HG03442 (cell line): ENCODE measurements around the gene HAUS1.
"Not testable (repeated sequence)": the region's sequence is repeated elsewhere in the genome, so short reads cannot be mapped to it uniquely, and the experiment has no call there.

Experiments used
- ATAC-seq: cut with Tn5 transposase; IDR thresholded peaks from one replicate; pipeline ENCODE4 v1.9.1; 2021; ENCODE audit warnings: mild to moderate bottlenecking, moderate library complexity; ENCODE audit not compliant: unreplicated experiment

The HAUS1 gene

DNA sequence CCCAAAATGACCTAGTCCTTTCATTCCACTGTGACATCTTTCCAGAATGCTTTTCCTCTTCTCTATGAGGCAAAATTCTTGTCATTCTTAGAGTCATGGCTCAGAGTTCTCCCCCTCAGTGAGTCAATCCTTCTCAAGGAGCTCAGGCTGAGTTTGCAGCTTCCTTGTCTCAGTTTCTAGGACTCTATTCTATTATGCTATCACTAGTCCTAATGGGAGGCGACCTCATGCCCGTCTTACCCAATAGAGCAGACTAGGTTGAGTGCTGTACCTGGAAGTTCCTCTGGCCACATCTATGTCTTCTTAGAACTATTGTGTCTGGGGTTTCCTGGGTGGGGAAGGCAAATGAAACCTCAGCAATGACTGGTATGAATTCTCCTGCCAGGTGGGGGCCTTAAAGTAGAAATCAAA, 51.5 kb downstream of the HAUS1 start:
- ATAC-seq, result no peak

GRCh38 chr18:46156124-46156745, 52.0 kb downstream of the HAUS1 start:
- ATAC-seq, result no peak

GRCh38 chr18:46156843-46157242, 52.7 kb downstream of the HAUS1 start:
- ATAC-seq, result no peak

DNA sequence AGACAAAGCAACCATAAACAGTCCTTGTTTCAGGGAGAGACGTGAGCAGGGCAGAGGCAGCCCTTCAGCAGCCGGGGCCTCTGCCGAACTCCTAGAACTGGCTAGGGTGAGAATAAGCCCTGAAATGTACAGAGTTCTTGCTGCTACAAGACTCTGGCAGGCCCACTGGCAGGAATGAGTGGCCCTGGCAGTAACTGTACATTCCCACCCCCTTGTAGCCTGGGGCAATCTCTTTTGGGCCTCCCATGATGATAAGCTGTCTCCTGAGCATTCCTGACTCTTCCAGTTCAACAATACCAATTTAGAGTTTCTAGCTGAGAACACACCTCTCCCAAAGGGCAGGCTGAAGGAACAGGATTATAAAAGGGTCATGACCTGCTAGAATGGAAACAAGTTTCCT, 54.3 kb downstream of the HAUS1 start:
- ATAC-seq, result no peak

GRCh38 chr18:46160050-46160798, 56.0 kb downstream of the HAUS1 start:
- no peak for ATAC-seq

DNA sequence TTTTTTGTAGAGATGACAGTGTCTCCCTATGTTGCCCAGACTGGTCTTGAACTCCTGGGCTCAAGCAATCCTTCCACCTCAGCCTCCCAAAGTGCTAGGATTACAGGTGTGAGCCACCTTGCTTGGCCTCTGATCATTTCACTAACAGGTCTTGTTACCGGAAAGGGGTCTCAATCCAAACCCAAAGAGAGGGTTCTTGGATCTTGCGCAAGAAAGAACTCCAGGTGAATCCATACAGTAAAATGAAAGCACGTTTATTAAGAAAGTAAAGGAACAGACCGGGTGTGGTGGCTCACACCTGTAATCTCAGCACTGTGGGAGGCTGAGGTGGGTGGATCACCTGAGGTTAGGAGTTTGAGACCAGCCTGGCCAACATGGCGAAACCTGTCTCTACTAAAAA, 56.7 kb downstream of the HAUS1 start:
- ATAC-seq, result not testable (repeated sequence)

- ATAC-seq, result no peak
Measured at GRCh38 chr18:46161703-46162396, 57.7 kb downstream of the HAUS1 start.

GRCh38 chr18:46163091-46163490, 58.9 kb downstream of the HAUS1 start:
- ATAC-seq, result no peak

GRCh38 chr18:46163941-46164499, 59.8 kb downstream of the HAUS1 start:
- ATAC-seq, result no peak

DNA sequence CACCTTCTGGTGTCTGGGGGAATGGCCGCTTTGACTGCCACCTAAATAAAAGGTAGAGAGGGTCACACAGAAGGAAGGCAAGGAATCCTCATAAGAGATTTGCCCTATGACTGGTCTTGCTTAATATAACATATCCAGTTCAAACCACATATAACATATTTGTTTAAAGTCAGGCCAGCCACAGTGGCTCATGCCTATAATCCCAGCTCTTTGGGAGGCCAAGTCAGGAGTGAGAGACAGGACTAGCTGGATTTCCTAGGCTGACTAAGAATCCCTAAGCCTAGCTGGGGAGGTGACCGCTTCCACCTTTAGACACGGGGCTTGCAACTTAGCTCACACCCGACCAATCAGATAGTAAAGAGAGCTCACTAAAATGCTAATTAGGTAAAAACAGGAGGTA, 60.3 kb downstream of the HAUS1 start:
- not testable (repeated sequence) for ATAC-seq

- no peak for ATAC-seq
Measured at GRCh38 chr18:46164920-46165319, 60.7 kb downstream of the HAUS1 start.

DNA sequence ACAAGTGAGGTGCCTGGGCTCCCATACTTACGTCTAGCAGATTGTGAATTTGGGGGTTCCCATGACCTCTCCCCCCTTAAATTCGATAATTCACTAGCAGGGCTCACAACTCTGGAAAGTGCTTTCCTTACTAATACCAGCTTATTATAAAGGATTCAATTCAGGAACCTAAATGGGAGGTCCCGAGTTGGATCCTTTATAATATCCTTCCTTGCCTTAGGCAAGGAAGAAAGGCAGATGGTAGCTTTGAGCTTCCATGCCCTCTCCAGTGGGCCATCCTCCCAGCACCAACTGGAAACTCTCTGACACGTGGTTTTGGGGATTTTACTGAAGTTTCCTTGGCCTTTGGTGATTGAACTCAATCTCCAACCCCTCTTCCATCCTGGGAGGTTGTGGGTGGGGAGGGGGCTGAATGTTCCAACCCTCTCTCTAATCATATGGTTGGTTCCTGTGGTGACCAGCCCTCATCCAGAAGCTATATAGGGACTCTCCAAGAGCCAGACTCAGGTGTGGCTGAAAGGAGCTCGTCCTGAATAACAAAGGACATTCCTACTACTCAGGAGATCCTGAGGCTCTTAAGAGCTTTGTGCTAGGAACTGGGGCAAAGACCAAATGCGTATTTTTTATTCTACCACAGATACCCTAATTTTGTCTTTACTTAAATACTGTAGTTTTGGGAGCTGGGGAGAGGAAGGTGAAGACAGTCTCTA, 62.2 kb downstream of the HAUS1 start:
- ATAC-seq, result no peak

DNA sequence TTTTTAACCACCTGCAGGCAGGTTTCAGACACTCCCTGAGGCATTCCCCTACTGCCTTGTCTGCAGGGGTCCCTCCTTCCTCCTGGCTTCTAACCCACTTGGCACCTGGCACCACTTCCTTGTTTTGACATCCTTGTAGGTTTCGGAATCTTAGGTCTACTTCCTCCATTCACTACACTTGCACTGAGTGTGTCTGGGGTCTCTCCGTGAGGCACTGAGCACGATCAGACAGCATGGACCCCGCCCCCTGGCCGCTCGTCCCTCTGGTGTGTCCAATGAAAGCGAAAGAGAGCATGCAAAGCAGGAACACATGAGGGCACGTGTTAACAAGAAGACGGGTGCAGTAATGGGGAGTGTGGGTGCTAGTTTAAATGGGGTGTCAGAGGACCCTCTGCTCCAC, 63.8 kb downstream of the HAUS1 start:
- ATAC-seq, result peak; percentile 83

DNA sequence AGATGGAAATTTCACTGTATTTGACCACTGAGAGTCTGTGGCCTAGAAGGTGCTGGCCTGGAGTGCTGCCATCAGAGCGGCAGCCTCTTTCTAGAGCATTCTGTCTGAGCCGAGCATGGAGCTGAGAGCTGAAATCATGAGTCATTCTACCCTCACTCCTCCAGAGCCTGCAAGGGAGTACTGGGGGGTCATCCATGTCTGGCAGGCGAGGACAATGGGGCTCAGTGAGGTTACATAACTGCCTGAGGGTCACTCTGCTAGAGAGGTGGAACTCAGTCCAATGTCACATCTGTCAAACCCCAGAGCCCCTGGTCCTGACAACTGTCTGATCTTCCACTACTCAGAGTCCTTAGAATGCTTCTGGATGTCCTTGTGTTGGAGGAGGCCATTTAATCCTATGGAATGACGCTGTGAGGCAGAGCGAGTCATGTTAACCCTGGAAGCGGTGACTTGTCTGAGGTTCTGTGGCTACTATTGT, 65.3 kb downstream of the HAUS1 start:
- ATAC-seq, result no peak

GRCh38 chr18:46171331-46171730, 67.1 kb downstream of the HAUS1 start:
- no peak for ATAC-seq

- ATAC-seq, result peak; percentile 74
Measured at GRCh38 chr18:46173393-46174341, 69.5 kb downstream of the HAUS1 start.

DNA sequence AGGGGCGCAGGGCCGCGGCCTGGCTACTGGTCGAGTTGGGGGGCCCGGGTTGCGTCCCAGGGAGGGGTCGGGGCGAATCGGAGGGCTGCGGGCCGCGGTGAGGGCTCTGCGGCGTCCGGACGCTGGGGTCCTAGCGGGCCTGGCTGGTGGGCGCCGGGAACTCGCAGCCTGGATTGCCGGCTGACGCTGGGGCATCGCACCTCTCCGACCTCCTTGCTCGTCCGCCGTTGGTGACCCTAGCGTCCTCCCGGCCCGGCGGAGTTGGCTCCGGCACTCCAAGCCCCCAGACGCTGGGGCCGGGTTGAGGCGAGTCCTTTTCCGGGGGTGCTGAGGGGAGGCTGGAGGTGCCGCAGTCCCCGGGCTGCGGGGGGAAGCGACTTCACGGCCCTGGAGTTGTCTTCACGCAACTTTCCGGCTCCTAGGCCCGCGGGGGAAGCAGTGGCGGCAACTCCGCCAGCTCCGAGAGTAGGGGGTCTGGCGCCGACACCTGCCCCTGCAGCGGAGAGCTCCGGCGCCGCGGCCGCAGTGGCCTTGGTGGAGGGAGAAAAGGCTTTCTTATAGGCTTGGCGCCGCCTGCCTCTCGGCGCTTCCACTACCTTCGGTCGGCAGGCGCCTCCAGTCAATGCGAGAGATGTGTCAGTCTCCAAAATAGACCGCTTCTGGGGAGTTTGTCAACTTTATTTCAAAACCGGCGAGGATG, 70.3 kb downstream of the HAUS1 start:
- ATAC-seq, result peak; percentile 15

GRCh38 chr18:46176001-46176400, 71.8 kb downstream of the HAUS1 start:
- no peak for ATAC-seq
